GM19099 (cell line): ENCODE measurements around the gene CNNM2.

Source experiments
- POLR2A ChIP-seq: IDR thresholded peaks from 3 replicates; pipeline ENCODE4 v1.6.1; 2011; ENCODE audit warnings: low read depth; ENCODE audit not compliant: insufficient read length; ENCODE audit errors: extremely low read depth

Gene CNNM2

DNA sequence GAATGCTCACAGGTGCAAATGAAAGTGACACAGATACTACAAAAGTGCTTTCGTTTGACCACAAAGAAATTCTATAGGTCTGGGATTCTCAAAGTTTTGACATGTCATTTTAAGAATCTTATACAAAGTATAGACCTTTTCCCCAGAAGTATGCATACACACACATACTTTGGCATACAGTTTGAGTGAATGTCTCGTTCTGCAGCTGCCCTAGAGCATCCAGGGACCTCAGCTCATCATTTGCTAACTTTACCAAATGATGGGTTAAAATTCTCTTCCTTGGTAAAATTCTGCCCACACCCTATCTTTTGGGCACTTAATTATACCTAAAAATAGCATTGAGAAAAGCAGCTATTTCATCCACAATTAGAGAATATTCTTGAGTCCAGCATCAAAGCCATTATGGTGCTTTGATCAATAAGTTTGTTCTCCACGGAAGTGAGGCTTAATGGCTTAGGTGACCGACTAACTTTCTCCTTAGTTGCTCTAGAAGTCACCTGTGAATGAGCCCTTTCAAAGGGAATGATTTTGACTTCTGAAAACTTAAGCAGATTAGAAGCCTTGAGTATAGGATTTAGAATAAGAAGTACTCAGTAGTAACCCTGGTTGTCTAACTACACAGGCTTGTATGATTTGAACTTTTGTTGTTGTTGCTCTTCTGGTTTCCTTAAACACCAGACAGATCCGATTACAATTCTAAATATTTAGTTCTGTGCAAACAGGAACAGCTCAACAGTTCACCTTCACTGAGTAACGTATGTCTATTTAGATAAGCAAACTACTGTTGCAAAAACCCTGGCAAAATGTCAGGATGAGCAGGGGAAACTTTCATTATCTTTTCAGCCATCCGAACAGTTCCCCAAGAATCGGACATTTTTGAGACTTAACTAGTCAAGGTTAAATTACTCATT, 70.6 kb downstream of the CNNM2 start:
- no peak for TF ChIP-seq POLR2A

DNA sequence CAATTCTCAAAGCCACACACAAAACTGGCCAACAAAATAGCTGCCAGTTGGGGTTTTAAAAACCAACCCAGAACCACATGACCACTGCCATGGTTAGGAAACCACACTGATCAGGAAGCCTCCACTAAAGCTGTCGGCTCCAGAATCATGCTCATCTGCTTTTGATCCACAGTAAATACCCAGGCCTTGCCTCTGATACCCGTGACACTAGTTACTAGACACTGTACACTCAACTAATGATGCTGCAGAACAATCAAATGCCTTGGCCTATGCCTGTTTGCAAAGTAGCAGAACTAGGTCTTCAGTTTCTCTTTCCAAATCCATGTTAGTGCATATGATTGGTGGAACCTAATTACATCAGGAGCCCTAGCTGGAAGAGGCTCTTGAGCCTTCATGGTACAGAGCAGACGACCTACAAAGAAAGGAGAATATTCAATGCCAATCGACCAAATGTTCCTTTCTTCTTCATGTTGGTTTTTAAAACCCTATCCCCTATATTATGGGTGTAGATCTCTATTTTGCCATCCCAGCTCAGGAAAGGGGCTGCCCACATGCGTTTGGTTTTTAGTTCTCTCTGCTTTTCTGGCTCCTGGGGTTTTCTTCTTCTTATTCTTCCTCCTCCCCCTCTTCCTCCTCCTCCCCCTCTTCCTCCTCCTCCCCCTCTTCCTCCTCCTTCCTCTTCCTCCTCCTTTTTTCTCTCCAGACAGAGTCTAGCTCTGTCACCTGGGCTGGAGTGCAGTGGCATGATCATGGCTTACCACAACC, 76.6 kb downstream of the CNNM2 start:
- TF ChIP-seq POLR2A, result no peak

DNA sequence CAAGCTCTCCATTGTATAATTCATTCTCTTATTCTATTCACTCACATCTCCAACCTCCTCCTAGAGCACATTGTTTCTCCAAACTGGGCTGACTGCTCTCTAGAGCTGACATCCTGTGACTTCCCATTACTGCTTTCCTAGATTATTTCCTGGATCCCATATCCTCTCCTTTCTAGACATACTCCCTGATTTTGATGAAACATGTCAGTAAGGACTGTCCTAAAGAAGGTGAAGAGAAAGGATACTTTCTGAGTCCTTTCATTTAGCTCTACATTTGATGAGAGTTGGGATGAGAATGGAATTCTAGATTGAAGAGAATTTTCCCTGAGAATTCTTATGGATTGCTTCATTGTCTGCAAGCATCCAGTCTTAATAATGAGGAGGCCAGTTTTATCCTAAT, 78.8 kb downstream of the CNNM2 start:
- TF ChIP-seq POLR2A, result no peak

- TF ChIP-seq POLR2A, result no peak
These were observed 79.9 kb downstream of the CNNM2 start for GRCh38 chr10:102997998-102998397.

GRCh38 chr10:102998399-102998907, 80.4 kb downstream of the CNNM2 start:
- TF ChIP-seq POLR2A, result no peak

DNA sequence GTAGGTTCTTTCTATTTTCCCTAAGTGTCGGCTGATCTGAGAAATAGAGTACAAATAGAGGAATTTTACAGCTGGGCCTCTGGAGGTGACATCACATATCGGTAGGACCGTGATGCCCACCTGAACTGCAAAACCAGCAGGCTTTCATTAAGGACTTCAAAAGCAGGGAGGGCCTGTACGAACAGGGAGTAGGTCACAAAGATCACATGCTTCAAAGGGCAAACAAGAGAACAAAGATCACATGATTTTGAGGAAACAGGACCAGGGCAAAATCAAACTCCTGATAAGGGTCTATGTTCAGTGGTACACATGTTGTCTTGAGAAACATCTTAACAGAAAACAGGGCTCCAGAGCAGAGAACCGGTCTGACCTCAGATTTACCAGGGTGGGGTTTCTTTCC, 88.9 kb downstream of the CNNM2 start:
- no peak for TF ChIP-seq POLR2A

DNA sequence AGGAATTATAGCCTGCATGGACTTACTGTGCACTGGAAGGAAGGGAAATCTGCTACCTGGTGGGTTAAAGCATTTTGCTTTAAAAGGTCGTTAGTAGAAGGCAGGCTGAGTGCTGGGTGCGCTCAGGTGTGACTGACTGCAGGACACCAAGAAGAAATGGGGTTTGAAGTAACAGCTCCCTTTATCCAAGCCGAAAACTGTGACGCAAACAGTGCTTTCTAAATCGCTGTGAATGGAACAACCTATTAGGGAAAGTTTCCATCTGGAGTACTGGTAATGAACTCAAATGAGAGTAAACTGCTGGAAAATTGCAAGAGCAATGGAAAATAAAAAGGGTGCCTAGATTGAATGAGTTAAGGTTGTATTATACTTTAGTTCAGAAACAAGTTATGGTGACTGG, 95.3 kb downstream of the CNNM2 start:
- no peak for TF ChIP-seq POLR2A

GRCh38 chr10:103019425-103019824, 101.3 kb downstream of the CNNM2 start:
- no peak for TF ChIP-seq POLR2A

DNA sequence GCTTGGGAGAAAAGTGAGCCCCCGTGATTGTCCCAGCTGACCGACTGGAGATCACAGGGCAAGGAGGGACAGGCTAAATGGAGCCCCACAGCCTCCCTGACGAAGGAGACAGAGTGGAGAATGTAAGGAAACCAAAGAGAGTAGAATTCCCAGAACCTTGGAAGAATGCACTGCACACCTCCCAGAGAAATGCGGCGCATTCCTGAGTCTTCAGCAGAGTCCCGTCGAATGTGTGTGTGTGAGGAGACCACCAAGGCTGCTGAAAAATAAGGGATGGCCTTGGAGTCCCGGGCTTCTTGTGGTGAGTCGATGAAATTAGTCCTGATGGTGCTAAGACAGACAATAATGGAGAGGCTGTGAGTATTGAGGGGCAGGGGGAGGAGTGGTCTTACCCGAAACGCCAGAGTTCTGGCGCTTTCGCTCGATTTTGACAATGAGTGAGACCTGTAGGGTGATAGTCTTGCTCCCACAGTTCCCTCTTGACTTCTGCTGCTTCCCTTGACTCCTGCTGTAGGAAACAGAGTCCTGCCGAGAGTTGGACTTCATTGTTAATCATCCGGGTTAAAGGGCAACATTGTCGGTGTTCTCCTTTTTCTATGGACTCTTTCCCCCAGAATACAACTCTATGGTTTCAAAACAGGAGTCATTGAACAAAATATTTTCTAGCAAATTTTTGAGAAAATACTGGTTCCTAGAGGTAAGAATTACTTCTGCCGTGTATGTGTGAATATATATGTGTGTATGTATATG, 103.2 kb downstream of the CNNM2 start:
- no peak for TF ChIP-seq POLR2A

DNA sequence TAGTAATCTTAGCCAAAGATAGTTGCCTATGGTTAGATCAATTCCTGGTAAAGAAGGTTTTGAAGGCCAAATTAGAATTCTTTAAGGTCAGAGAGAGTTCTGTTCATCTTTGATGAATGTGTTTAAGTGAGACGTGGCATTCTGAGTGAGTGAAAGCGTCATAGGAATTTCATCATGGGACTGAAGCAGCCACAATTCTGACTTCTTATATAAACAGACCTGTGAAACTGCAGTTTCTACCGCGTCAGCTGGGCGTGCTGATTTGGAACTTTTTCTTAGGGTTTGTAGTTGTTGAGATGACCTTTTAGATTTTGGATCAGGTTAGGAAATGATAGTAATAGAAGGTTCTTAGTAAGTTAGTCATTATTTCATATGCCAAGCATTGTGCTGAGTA, 103.8 kb downstream of the CNNM2 start:
- no peak for TF ChIP-seq POLR2A

- TF ChIP-seq POLR2A, result no peak
These were observed 107.6 kb downstream of the CNNM2 start for GRCh38 chr10:103025696-103026095.

- no peak for TF ChIP-seq POLR2A
These were observed 120.5 kb downstream of the CNNM2 start for GRCh38 chr10:103038570-103038969.

DNA sequence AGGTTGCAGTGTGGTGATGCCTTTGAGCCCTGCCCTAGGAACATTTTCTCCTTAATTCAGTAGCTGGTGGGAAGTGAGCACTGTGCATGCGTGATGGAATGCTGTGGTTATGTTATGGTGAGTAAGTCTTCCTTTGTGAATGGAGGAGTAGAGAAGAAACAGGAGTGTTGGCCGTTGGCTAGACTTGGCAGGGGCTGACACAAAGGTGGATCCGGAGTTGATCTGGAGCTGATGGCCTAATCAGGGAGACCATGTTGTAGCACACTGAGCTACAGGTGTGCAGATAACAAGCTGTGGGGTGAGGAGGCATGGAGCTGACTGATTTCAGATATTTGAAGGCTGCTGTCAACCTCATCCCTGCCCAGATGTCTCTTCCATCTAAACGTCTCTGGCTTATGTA, 122.3 kb downstream of the CNNM2 start:
- no peak for TF ChIP-seq POLR2A

GRCh38 chr10:103041391-103041790, 123.3 kb downstream of the CNNM2 start:
- no peak for TF ChIP-seq POLR2A

DNA sequence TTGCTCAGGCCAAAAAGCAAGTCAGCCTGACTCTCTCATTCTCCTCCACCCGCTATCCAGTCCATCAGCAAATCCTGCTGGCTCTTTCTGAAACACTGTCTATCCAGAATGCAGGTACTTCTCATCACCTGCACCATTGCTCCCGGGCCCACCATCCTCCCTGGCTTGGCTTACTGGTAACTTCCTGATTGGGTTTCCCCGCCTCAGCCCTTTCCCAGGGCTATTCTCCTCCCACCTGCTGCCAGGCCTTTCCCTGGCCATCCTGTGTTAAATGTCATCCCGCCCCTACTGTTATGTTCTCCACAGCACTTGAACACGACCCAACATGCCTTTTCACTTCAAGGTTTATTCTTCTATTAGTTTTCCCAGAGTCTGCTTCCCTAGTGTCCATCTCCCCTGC, 124.0 kb downstream of the CNNM2 start:
- no peak for TF ChIP-seq POLR2A
